NCI-H2196 (cell line): Measurements from ENCODE around the gene KIF5A.

ENCODE experiments used
- DNase-seq: peaks from one replicate; lab custom pipeline; 2025; ENCODE audit not compliant: unreplicated experiment; lab: John Stamatoyannopoulos, UW

KIF5A gene

DNA sequence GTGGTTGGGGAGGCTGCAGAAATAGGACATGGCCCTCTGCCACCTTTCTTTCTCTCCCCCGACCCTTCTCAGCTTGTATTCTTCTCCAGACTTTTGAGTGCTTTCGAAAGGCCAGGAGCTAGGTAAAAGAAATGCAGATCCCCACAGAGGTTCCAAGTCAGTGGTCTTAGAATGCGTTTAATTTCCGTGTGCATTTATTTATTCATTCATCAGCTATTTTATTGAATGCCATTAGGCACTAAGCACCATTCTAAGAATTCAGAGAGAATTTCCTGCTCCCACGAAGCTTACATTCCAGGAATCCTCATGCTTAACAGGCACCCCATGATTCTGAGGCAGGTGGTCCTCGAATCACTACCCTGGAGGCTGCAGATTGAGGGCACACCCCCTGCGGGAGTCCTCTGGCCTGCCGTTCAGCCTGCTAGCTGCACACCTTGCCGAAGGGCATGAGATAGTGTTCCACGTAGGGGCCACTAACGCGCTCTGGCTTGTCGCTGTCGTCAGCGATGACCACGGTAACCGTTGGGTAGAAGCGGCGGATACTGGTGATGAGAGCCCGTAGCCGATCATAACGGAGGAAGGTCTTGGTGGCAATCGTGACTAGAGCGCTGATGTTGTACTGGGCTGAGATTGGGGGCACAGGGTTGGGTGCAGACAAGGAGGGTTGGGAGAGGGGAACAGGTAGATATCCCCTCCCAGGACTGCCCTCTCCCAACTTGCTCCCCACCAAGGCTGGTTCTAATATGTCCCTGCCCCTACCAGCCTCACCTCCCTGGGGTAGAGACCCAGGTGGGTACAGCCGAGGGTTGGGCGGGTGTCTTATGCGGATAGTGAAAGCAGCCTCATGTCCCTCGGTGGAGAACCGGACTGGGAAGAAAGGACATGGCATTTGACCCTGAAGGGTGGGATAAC is 78.7 kb downstream of the KIF5A start:
- no peak for DNase-seq

DNA sequence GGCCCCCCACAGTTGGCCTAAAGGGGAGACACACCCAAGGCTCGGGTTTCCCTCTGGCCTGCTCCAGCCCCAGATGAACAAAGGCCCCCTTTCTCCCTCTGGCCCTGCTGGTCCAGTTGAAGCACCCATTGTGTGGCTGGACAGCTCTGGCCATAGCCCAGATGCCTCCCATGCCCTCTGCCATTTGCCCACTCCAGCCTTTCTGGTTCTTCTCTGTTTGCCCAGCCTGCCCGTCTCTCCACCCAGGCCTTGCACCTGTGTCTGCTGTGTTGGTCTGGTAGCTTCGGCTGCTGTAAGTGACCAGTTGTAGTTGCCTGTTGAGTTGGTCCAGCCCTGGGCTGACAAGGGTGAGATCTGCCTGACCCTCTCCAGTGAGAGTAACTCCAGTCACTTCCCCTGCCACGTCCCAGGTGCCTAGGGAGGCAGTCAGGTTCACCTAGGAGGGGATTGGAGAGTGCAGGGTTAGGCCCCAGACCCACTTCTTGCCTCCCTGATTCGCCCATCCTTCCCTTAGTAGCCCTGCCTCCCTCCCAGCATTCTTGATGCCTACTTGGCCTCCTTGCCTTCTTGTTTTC is 80.1 kb downstream of the KIF5A start:
- DNase-seq, result no peak

DNA sequence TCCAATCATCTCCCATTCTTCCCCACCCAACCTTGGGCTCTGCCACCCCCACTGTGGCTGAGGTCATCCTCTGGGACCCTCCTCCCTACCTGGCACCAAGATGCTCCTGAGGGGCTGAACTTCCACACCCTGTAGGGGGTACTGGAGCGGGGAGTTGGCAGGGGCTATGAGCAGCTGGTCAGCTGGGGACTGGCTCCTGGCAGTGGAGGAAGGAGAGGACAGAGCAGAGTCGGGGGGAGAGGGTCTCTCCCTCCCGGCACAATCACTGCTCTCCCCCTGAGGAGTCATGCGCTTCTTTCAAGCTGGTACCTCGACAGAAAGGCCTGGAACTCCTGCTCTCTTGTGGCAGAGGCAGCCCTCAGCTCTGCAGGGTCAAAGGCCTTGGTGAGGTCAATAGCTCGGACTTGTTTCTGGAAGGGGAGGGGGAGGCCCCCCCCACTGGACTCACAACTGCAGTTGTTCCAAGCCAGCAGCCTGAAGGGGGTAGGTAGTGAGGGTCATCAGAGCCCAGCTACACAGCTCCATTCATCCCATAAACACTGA is 81.1 kb downstream of the KIF5A start:
- no peak for DNase-seq

DNA sequence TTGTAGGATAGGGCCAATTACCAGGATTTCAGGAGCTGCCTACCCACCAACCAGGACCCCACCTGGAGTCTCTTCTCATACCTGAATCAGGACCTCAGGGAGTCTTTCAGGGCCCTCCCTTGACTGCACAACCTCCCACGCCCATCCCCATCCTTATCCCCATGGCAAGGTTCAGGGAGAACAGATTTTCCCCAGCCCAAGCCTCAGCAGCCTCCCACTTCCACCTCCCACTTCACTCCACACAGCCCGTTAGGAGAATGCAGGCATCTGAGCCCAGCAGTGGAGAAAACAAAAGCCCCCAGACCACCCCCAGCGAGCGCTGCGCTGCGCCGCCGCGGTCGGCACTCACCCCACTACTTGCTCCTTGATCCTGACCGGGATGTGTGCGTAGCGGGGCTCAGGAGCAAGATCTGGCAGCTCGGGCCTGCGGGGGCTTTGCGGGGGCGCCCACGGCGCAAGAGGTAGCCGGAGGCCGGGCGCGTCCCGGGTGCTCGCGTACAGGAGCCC is 81.8 kb downstream of the KIF5A start:
- DNase-seq, result no peak

DNA sequence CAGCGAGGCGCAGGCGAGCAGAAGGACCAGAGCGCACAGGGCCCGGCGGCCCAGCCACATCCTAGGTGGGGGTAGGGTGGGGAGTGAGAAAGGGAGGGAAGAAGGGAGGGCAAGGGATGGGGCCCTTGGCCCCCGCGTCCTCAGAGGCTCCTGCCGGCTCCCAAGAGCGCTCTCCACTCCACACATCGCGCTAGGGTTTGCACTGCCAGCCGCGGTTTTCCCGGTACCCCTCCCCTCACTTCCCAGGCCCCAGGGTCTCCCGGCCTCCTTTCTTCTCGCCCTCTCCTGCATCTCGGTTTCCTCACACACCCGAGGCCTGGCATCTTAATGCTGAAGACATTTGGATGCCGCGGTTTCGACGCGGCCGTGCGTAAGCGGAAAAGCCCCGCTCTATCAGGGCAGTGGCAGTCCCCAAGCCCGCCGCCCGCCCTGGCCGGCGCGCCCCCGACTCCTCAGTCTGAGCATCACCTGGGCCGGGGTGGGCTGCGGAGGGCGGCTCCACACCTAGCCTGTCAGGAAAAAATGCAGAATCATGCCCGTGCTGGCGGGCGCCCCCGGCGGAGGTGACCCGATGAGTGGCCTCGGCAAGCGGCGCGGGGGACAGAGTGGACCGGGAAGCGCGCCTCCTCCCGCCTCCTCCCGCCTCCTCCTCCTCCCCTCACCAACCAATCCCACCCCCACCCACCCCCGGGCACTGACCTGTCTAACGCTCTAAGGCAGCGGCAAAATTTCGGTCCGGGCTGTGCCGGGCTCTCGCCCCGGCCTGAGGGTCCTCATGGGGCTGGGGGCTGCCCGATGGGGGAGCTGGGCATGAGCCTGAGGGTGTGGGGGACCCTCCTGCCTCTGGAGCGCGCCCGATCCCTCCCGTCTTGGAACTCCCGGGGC is 82.5 kb downstream of the KIF5A start:
- no peak for DNase-seq

DNA sequence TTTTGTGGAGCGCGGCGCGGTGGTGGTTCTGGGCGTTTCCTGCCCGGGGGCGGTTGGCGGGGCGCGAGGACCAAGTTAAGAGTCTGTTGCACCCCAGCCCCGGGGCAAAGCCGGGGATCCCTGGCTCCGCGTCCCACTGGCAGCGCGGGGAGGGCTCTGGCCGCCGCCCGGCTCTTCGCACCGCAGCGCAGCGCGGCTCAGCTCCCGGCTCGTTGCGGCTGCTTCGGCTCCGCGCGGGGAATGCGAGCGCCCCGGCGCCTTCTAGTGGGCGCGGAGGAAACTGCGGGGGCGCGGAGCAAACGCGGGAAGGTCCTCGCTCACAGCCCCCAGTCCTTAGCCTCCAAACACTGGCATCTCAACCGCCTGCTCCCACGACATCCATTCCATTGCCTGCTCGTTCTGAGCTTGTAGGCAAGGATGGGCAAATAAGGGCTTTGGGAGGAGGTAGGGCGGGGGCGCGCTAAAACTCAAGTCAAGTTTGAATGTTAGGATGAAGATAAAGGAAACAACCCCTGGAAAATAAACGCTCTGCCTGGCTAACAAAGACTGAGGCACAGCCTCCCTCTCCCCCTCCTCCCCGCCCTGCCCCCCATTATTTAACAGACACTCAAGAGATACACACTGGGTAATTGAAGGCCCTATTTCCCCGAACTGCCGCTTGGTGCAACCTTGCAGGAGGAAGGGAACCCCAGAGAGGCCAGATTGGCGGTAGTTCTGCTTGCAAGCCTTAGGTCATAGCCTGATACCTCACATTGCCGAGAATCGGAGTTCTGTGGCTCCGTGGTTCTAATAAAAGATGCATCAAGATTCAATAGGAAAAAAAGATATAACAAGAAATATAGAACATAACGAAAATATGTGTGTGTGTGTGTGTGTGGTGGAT is 83.4 kb downstream of the KIF5A start, which contains the start of gene B4GALNT1:
B4GALNT1 (minus strand) TSS at position 244 of the 883 bp plus-strand sequence. CDS start 1,069 bp downstream, outside the sequence.
- DNase-seq, result peak; percentile 85
